ENCODE data around the gene FAIM2. TPM values are rescaled to one million over a fixed set of nuclear protein-coding genes. Genes with fewer than 3 reads are reported as not detected.

FAIM2 gene
- 0.50 and 3.6 TPM in 2 replicates for total RNA-seq
- polyA plus RNA-seq = 1.00 and 7.3 TPM in 2 replicates
- polyA plus RNA-seq (2012) = 1.2 and 7.3 TPM in 2 replicates
- 0.67 and 28.2 TPM in 2 replicates for polyA minus RNA-seq (ENCODE audit: low replicate concordance)

- Histone ChIP-seq H3K36me3 (ENCODE audit: control insufficient read depth, insufficient read depth, low read length) (no peaks in the 10 kb centered on the region), H4K20me1 (ENCODE audit: control insufficient read depth, extremely low read depth, insufficient read depth, low read length) (no peaks in the 10 kb centered on the region), H3K4me1 (ENCODE audit: control insufficient read depth, extremely low read depth, insufficient read depth, low read length) (peaks cover 2% of the 10 kb centered on the region), H3K27ac (ENCODE audit: insufficient read depth, low read length) (no peak within 1 kb of the TSS), H3K79me2 (ENCODE audit: control insufficient read depth, insufficient read depth, low read length) (no peaks in the 10 kb centered on the region), H3K9me3 (ENCODE audit: control insufficient read depth, insufficient read depth, low read depth, low read length) (no peaks in the 10 kb centered on the region), H3K9ac (ENCODE audit: insufficient read depth, low read length) (no peak within 1 kb of the TSS), H2AFZ (ENCODE audit: low read length) (peak within 1 kb of the TSS; percentile 77), H3K4me2 (ENCODE audit: extremely low read depth, insufficient read depth, low read length) (peak within 1 kb of the TSS; percentile 44), H3K27me3 (ENCODE audit: control insufficient read depth, insufficient read depth, low read length) (peaks cover 5% of the 10 kb centered on the region), H3K4me3 (replicated peaks in 1 of 4; ENCODE audit: control extremely low read depth in 1 of 4, insufficient read depth in 1 of 4, low read depth in 3 of 4, low read length in 4 of 4) (peak within 1 kb of the TSS; percentile 13 to 45 (median 40))
- peak; percentile 56 to 84 for DNase-seq (ENCODE audit: low read depth in 2 of 2)
- no peak for TF ChIP-seq CTCF (conservative IDR thresholded peaks at IDR 0.05 in 1 of 2, IDR thresholded peaks at IDR 0.05 in 1 of 2; ENCODE audit: low read depth in 1 of 2, low read length in 2 of 2)
These were observed at the start of gene FAIM2 for GRCh38 chr12:49903700-49904423. TSS of gene FAIM2 (minus strand) at chr12:49903900. CDS start at chr12:49903792, 108 bp downstream.

GRCh38 chr12:49953151-49953550, 49.5 kb upstream of the FAIM2 start:
- TF ChIP-seq EZH2 (IDR thresholded peaks at IDR 0.05; ENCODE audit: low read length, missing control alignments) = no peak
- no peak for TF ChIP-seq CTCF (conservative IDR thresholded peaks at IDR 0.05 in 1 of 2, IDR thresholded peaks at IDR 0.05 in 1 of 2; ENCODE audit: low read depth in 1 of 2, low read length in 2 of 2)
- no peaks in the 10 kb centered on the region for H3K79me2 ChIP-seq (ENCODE audit: control insufficient read depth, insufficient read depth, low read length)
- no peak overlapping the region for H2AFZ ChIP-seq (ENCODE audit: low read length)
- H3K4me1 ChIP-seq (ENCODE audit: control insufficient read depth, extremely low read depth, insufficient read depth, low read length) = no peaks in the 10 kb centered on the region
- H3K27me3 ChIP-seq (ENCODE audit: control insufficient read depth, insufficient read depth, low read length) = peaks cover 60% of the 10 kb centered on the region
- no peak overlapping the region for H3K4me3 ChIP-seq (replicated peaks in 1 of 4; ENCODE audit: control extremely low read depth in 1 of 4, insufficient read depth in 1 of 4, low read depth in 3 of 4, low read length in 4 of 4)
- no peaks in the 10 kb centered on the region for H3K9me3 ChIP-seq (ENCODE audit: control insufficient read depth, insufficient read depth, low read depth, low read length)
- no peak overlapping the region for H3K4me2 ChIP-seq (ENCODE audit: extremely low read depth, insufficient read depth, low read length)
- no peak overlapping the region for H3K27ac ChIP-seq (ENCODE audit: insufficient read depth, low read length)
- no peaks in the 10 kb centered on the region for H4K20me1 ChIP-seq (ENCODE audit: control insufficient read depth, extremely low read depth, insufficient read depth, low read length)
- no peak overlapping the region for H3K9ac ChIP-seq (ENCODE audit: insufficient read depth, low read length)
- no peak for DNase-seq (ENCODE audit: low read depth in 2 of 2)
- no peaks in the 10 kb centered on the region for H3K36me3 ChIP-seq (ENCODE audit: control insufficient read depth, insufficient read depth, low read length)

- no peaks in the 10 kb centered on the region for H3K9me3 ChIP-seq (ENCODE audit: control insufficient read depth, insufficient read depth, low read depth, low read length)
- H4K20me1 ChIP-seq (ENCODE audit: control insufficient read depth, extremely low read depth, insufficient read depth, low read length) = no peaks in the 10 kb centered on the region
- no peaks in the 10 kb centered on the region for H3K36me3 ChIP-seq (ENCODE audit: control insufficient read depth, insufficient read depth, low read length)
- H3K4me1 ChIP-seq (ENCODE audit: control insufficient read depth, extremely low read depth, insufficient read depth, low read length) = no peaks in the 10 kb centered on the region
- no peak overlapping the region for H3K4me3 ChIP-seq (replicated peaks in 1 of 4; ENCODE audit: control extremely low read depth in 1 of 4, insufficient read depth in 1 of 4, low read depth in 3 of 4, low read length in 4 of 4)
- H3K27me3 ChIP-seq (ENCODE audit: control insufficient read depth, insufficient read depth, low read length) = peaks cover 54% of the 10 kb centered on the region
- H3K4me2 ChIP-seq (ENCODE audit: extremely low read depth, insufficient read depth, low read length) = no peak overlapping the region
- no peak overlapping the region for H3K9ac ChIP-seq (ENCODE audit: insufficient read depth, low read length)
- no peak overlapping the region for H3K27ac ChIP-seq (ENCODE audit: insufficient read depth, low read length)
- TF ChIP-seq EZH2 (IDR thresholded peaks at IDR 0.05; ENCODE audit: low read length, missing control alignments) = no peak
- TF ChIP-seq CTCF (conservative IDR thresholded peaks at IDR 0.05 in 1 of 2, IDR thresholded peaks at IDR 0.05 in 1 of 2; ENCODE audit: low read depth in 1 of 2, low read length in 2 of 2) = no peak
- no peak overlapping the region for H2AFZ ChIP-seq (ENCODE audit: low read length)
- H3K79me2 ChIP-seq (ENCODE audit: control insufficient read depth, insufficient read depth, low read length) = no peaks in the 10 kb centered on the region
- no peak for DNase-seq (ENCODE audit: low read depth in 2 of 2)
These were observed 48.8 kb upstream of the FAIM2 start for GRCh38 chr12:49952391-49953055.

Data from fibroblast of lung (primary cell).